GM18517 (cell line): ENCODE results near the gene MAP2K5.
A peak's percentile ranks its signal among the peaks of the same experiment; 100 is the strongest.

Experiments
- ATAC-seq: cut with Tn5 transposase; IDR thresholded peaks from one replicate; pipeline ENCODE4 v1.9.1; 2021; ENCODE audit warnings: mild to moderate bottlenecking, moderate library complexity; ENCODE audit not compliant: unreplicated experiment

MAP2K5 gene

DNA sequence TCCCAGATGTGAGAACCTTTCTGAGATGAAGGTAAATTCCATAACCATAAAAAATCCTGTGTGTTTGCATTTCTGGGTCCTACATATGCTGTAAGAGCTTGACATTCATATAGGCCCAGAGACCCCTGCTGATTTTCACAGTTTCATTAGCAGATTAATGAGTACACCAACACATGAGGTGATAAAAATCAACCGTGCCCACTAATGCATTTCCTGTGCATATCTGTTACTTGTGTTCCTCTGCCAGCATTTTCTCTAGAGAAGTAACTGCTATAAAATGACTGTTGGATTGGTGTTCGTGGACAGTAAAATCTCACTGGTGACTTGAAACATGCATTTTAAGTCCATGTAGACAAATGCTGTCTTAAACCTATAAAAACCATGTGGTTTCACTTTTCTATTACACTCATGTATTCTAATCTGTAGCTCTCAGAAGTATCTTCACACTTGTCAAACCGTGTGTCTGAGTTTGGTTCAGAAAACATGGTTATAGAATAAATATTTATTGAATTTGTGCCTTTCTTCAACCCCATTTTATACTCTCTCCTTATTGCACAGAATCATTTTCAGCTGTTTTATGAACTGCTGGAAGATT is 14.6 kb downstream of the MAP2K5 start:
- no peak for ATAC-seq

DNA sequence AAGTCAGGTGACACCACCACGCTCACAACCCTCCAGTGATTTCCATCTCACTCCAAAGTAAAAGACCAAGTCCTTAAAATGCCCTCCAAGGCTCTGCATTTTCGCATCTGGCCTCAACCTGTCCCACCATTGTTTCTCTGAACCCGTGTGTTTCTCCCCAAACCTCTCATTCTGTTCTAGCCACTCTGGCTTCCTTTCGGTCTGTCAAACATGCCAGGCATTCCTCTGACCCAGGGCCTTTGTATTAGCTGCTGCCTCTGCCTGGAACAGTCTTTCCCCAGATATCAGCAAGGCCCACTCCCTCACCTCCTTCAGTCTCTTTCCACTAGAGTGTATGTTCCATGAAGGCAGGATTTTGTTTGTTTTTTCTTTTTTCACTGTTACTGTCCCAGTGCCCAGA is 16.0 kb downstream of the MAP2K5 start:
- ATAC-seq: no peak

DNA sequence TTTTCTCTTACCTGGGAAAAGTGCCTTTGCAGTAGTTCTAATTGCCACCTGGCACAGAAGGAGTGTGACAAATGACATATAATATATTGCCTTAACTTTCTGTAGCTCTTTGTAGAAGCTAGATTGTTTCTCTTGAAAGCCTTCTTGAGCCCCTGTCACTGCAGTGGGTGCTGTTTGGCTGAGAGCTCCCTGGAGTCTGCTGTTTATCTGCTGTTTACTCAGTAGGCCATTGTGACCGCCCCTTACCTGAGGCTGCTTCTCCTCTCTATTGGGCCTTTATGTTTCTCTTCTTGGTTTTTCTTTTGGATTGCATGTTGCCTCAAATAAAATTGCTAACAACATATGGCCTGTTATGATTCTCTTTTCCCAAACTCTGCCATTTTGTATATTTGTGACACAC is 16.7 kb downstream of the MAP2K5 start:
- no peak for ATAC-seq

DNA sequence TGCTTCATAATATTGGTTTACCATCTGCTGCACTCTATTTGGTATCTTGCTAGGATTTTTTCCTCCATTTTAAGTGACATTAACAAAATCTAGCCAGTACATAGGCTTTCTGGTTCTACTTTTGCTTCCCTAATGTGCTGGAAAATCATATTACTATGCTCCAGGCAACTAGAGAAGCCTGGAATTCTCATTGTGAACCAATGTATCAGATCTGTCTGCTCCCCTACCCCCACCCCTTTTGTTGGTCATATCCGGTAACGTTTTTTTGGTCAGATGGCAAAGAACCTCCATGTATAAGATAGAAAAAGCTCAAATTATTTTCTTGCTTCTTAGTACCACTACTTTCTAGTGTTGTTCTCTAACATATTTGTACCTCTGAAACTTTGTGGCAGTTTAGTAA is 17.1 kb downstream of the MAP2K5 start:
- ATAC-seq: no peak

DNA sequence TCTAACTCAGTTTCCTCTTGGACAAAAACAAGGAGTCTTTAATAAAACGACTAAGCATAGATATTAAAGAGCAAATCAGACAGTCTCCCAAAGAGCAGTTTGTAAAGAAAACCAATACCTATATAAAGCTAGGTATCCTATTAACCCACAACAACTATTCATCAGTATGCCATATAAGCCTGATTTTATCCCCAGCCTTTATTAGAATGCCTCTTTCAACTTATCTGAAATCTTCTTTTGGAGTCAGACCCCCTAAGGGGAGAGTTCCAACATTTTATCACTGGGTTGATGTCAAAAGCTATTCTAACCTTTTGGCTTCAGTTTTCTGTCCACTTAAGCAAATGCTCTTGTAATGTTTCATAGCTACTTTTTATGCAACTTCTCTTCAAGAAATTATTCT is 17.8 kb downstream of the MAP2K5 start:
- ATAC-seq: no peak

DNA sequence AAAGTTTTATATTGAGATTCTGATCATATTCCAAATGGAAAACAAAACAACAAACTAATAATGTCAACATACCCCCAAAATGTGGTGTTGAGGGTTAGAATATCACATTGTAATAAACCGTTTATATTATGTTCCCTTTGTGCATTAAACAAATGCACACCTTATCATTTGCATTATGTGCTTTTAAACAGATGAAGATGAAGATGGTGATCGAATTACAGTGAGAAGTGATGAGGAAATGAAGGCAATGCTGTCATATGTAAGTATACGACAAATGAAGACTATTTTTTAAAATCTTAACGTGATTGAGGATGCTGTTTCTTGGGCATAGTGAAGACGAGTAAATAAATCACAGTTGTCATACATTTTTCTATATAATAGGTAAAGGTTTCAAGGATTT is 20.6 kb downstream of the MAP2K5 start:
- no peak for ATAC-seq

DNA sequence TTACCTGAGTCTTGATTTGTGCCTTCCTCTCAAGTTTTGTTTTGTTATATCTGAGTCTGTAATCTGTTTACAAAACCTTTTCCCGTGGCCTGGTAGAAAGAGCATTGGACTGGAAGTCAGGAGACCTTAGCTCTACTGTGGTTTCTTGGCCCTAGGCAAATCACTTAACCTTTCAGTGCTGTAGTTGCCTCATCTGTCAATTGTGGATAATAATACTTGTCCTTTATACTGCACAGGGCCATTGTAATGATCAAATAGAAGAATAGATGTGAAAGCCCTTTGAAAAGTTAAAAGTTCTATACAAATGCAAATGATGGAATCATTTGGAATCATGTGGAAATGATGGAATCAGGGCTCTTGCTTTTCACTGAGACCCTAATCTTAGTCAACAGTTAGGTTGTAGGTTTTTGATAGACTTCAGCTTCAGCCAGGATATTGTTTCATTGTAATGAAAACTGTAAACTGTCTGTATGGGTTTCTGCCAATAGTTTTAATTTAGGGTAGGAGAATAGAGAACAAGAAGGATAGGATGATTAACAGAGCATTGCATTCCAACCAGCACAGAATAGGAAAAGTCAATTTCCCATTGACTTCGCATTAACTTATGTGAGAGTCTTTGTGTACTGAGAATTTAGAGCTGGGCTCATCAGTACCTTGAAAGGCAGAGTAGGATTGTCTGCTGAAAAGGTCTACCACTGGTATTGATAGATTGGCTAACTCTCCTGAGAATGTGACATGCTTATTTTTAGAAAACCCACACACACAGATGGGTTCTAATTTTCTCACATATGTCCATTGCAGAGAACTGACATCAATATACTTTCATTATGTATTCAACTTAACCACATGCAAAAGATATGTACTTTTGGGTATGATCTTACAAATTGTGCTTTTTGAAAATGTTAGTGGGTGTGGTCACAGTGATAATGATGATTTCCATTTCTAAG is 21.8 kb downstream of the MAP2K5 start:
- peak; percentile 95 for ATAC-seq

DNA sequence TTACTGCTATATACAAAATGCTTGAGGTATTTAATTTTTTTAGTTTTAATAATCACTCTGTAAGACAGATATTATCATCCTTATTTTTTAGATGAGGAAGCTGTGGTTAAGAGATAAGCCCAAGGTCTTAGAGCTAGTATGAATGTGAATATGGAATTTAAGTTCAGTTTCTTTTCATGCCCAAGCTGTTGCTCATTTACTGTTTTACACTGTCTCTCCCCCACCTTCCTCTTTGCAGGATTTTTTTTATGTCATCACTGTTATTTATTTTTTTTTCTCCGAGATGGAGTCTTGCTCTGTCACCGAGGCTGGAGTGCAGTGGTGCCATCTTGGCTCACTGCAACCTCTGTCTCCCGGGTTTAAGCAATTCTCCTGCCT is 22.5 kb downstream of the MAP2K5 start:
- peak; percentile 43 for ATAC-seq

DNA sequence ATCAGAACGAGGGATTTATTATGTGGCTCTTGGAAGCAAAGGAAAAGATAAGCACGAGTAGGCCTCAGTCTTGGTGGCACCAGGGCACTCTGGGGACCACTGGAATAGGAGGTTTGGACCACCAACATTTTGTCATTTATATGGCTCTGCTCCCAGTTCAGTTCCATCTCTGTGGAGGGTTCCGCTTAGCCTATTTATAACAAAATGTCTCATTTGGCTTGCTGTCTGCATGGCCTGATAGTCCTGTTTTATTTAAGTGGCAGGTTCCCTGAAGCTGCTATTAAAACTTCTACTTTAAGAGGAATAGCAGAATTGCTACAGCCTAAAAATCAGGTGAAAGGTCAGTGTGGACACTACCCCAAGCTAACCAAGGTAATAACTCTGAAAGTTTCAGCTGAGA is 27.2 kb downstream of the MAP2K5 start:
- no peak for ATAC-seq

DNA sequence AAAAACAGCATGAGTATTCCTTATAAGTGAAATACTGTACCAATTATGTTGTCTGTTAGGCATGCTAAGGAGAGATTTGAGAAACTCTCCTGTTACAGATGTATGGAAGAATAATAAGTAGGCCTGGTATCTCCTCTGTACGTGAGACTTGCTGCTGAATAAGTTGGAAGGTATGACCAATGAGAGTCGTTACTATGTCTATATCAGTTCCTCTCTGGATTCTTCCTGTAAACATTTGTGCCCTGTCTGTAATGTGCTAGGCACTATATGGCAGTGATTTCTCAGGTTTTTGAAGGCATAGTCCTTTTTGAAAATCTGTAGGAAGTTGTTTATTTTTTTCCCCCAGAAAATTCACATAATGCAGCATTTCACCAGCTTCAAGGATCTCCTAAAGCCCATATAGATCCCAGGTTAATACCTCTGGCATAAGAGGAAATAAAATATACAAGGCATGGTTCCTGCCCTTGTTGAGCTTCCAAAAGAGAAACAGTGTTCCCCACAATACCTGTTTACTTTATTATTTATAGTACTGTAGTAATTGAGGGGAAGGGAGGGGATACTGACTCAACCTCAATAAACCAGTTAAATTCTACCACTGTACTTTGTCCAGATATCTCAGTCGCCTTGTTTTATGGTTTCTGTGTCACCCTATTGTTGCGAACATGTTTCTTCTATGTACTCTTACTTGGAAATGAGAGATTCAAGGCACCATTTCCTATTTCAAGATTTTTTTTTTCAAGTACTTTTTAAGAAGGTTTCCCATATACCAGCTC is 28.6 kb downstream of the MAP2K5 start:
- ATAC-seq: no peak

DNA sequence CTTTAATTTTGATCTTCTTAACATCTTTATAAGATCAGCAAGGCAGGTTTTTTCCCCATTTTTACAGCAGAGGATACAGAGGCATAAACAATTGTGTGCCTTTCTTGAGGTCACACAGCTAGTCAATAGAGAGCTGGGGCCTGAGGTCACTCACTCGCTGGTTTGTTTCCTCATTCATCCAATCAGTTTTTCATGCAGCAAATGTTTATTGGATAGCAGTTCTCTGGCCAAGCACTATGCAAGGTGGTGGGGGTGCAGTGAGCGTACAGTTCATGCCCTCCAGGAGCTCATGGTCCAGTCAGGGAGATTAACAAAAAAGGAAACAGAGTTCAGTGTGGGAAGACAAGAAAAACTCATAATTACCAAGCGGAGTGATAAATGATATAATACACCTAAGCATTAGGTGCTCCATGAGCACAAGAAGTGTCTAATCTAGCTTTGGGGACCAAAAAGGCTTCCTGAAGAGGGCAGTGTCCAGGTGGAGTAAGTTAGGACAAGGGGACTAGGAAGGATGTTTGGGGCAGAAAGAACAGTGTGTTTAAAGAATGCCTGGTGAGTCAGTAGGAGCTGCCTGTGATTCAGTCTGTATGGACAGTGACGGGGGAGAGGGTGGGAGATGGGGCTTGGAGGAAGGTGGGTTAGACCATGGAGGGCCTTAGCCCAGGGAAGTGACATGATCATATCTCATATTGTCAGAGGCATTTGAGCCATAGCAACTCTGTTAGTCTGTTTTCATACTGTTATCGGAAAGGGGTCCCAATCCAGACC is 29.3 kb downstream of the MAP2K5 start:
- ATAC-seq: no peak

DNA sequence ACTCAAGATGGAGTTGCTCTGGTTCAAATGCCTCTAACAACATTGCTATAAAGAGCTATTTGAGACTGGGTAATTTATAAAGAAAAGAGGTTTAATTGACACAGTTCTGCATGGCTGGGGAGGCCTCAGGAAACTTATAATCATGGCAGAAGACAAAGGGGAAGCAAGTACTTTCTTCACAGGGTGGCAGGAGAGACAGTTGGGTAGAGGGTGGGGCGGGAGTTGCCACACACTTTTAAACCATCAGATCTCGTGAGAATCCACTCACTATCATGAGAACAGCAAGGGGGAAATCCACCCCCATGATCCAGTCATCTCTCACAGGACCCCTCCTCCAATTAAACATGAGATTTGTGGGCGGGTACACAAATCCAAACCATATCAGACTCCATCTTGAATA is 30.7 kb downstream of the MAP2K5 start:
- ATAC-seq: no peak

DNA sequence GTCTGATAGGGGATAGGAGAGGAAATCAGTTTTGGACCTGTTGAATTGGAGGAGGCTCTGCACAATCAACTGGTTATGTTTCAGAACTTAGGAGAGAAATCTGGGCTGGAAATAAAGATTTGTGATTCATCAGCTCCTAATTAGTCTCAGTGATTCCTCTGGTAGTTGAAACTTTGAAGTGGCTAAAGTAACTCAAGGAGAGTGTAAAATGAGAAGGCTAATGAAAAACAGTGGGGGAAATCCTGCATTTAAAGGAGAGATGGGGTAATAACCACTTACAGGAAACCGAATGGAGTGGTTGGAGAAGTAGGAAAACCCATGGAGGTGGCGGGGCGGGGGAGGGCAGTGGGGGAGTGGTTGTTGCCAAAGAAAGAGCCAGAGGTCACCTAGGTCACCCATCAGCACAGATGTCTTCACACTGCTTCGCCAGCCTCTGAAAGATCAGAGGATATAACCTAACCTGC is 32.6 kb downstream of the MAP2K5 start:
- no peak for ATAC-seq

DNA sequence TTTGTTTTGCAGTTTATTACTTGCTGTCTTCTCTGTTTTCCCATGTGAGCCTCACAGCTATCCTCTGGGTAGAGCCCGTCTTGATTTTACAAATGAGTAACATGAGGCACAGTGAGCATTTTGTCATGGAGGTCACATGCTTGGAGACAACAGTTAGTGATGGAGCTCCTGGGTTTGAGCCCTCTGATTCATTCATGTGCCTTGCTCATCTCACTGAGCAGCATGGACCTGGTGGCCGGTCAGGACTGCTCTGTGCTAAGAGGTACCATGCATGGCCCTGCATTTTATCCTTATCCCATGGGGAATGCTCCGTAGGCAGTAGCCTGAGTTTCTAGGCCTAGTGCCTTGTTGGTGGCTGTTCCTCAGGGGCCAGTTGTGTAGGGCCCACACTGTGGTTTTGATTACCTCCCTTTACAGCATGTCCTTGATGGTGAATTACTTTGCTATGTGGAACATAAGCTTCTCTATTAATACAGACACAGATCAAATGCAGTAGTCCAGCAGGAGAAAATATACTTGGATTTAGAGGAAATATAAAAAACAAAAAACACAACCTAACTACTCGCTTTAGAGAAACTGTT is 35.6 kb downstream of the MAP2K5 start:
- no peak for ATAC-seq

DNA sequence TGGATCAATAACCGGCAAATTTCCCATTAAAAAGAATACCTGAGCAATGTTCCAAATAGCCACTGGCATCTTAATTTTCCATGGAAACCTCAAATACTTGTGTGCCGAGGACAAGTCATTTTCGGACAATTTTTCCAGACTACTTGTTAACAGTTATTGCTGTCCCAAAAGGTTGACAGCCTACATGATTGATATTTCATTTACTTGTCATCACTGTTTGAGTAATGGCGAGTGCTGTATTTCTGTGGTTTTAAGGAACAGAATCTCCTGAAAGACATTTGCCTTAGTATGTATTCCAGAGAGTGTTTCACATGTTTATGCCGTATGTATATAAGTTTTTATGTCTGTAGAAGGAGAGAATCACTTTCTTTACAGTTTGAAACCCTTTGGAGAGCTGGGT is 36.7 kb downstream of the MAP2K5 start:
- ATAC-seq: no peak

DNA sequence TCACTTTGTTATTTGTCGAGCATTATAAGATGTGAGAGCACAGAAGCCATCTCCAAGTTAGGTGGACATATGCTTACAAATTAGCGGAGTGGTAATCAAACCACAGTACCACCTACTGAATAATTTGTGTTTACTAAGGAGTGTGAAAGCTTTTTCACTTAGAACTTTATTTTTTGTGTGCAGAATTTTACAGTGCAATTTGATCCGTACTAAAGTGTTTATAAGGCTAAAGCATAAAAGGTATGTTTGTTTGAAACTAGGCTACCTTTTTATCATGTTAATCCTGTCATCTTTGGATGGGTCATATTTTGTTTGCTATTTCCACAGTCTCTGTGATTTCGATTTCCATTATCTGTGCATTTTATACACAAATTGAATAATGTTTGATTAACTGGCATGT is 37.5 kb downstream of the MAP2K5 start:
- ATAC-seq: no peak

DNA sequence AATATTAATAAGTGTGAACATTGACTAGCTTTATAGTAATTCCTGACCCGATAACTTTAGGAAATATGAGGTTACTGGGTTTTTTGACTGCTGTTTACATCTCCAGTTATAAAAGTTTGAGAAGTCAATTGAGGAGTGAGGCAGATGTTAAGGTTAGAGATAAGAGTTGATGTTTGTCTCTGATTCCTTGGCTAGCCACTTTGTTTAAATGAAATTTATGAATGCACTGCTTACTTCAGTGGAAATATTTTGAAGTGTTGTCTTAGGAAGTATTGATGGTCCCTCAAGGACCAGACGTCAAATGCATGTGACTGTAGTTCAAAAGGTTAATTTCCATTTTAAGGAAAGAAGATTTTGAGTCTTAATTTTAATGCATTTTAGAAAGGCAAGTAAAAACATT is 41.7 kb downstream of the MAP2K5 start:
- no peak for ATAC-seq

DNA sequence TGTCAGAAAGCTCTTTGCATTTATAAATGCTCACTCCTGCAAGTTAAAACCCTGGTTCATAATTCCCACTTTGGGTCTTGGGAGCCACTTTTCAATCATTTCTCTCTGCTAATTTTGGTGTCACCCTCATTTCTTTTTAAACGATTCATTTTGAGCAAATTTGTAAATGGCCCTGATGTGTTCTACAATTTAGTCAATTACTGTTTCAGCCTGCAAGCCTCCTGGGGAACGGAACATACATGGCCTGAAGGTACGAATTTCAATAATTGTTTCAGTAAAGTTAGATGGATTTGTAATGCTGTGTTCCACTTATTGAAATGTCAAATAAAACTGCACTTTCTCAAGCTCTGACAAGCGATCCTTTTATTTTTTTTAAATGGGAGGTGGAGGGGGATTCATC is 43.2 kb downstream of the MAP2K5 start:
- no peak for ATAC-seq

DNA sequence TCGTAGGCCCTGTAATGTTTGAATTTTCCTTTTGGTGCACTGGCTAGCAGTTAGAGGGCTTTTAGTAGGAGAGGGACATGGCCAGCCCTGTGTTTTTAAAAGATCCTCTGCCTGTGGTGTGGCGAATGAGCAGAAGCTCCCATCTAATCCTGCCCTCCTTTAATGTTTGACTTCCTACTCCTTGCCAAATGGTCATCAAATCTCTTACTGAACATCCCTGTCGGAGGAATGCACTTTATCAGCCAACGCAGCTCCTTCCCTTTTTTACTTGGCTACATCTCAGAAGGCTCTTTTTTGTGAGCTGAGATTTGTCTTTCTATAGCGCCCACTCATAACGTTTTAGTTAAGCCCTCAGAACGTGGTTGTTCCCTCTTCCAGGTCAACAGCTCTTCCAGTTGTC is 44.8 kb downstream of the MAP2K5 start:
- no peak for ATAC-seq

DNA sequence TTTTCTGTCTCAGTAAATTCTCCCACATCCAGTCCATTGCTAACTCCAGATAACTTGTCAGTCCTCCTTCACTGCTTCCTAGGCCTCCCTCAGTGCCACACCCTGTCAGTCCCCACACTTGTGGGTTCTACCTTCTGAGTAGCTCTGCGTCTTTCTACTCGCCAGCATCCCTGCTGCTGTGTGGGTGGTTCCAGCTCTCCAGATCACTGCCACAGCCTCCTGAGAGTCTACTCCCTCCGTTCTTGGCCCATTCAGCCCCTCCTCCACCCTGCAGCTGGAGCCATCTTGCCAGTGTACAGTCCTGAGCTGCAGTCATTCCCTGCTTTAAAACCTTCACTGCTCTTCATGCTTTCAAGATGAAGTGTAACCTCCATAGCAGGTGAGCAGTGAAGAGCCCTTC is 45.3 kb downstream of the MAP2K5 start:
- no peak for ATAC-seq

DNA sequence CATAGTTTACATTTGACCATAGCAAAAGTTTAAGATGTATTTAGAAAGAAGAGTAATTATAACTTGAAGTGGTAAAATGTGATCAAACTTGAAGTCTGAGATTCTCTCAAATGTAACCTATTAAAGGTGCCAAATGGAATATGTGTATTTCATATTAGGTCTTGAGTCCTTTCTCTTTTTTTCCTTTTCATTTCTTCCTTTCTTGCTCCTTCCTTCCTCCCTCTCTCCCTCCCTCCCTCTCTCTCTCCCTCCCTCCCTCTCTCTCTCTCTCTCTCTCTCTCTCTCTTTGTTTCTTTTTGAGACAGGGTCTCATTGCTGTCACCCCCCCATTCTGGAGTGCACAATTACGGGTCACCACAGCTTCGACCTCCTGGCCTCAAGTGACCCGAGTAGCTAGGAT is 47.7 kb downstream of the MAP2K5 start:
- no peak for ATAC-seq
